ENCODE measurements around the gene DST. TPM values are rescaled to one million over a fixed set of nuclear protein-coding genes. Genes with fewer than 3 reads are reported as not detected.

The DST gene
- total and polyA plus RNA-seq, 8 donors, result 42.4 to 149 (median 72.4) TPM

GRCh38 chr6:56573624-56574023 is 69.1 kb downstream of the DST start:
- DNase-seq (no peak), ATAC-seq (no peak), FAIRE-seq (no peak)
- no peaks in the 10 kb centered on the region for H3K36me3 ChIP-seq
- no peak for TF ChIP-seq CTCF (IDR thresholded peaks at IDR 0.05)
- no peaks in the 10 kb centered on the region for H3K9me3 ChIP-seq
- no peaks in the 10 kb centered on the region for H3K4me1 ChIP-seq
- H3K27me3 ChIP-seq, result no peaks in the 10 kb centered on the region
- H3K27ac ChIP-seq, result no peak overlapping the region
- 6 to 16% methylated on average over 2 of the region's 2 CpGs for WGBS, 2 donors
- intact Hi-C loops (cut with DNase I), result loop anchor here in 1 of 3 donors (10.0 kb wide), 1 partner anchor 219 kb away; no protein-coding TSS in a partner anchor
- no peak overlapping the region for H3K4me3 ChIP-seq

GRCh38 chr6:56572788-56573471 is 69.8 kb downstream of the DST start:
- Histone ChIP-seq H3K27ac (no peak overlapping the region), H3K4me3 (no peak overlapping the region), H3K36me3 (no peaks in the 10 kb centered on the region), H3K4me1 (no peaks in the 10 kb centered on the region), H3K9me3 (no peaks in the 10 kb centered on the region), H3K27me3 (no peaks in the 10 kb centered on the region)
- intact Hi-C loops (cut with DNase I), result loop anchor here in 1 of 3 donors (10.0 kb wide), 1 partner anchor 218 kb away; no protein-coding TSS in a partner anchor
- no peak for ATAC-seq
- FAIRE-seq, result peak; percentile 20
- no peak for TF ChIP-seq CTCF (IDR thresholded peaks at IDR 0.05)
- 53 to 58% methylated on average over 3 of the region's 3 CpGs for WGBS, 2 donors
- no peak for DNase-seq

- intact Hi-C loops (cut with DNase I), result loop anchor here in 1 of 3 donors (10.0 kb wide), 1 partner anchor 217 kb away; no protein-coding TSS in a partner anchor
- DNase-seq (no peak), FAIRE-seq (no peak), ATAC-seq (no peak)
- no peaks in the 10 kb centered on the region for H3K27me3 ChIP-seq
- no peak overlapping the region for H3K27ac ChIP-seq
- TF ChIP-seq CTCF (IDR thresholded peaks at IDR 0.05), result no peak
- no peaks in the 10 kb centered on the region for H3K9me3 ChIP-seq
- no peak overlapping the region for H3K4me3 ChIP-seq
- H3K4me1 ChIP-seq, result no peaks in the 10 kb centered on the region
- 39 to 42% methylated on average over 4 of the region's 4 CpGs for WGBS, 2 donors
- H3K36me3 ChIP-seq, result no peaks in the 10 kb centered on the region
Measured at GRCh38 chr6:56571605-56572004, 71.1 kb downstream of the DST start.

GRCh38 chr6:56570413-56571359 is 72.0 kb downstream of the DST start:
- H3K4me1 ChIP-seq, result no peaks in the 10 kb centered on the region
- ATAC-seq, result peak; percentile 60 to 91 (median 86)
- WGBS, 2 donors, result 43 to 44% methylated on average over 8 of the region's 8 CpGs
- intact Hi-C loops (cut with DNase I), result loop anchor here in 1 of 3 donors (10.0 kb wide), 1 partner anchor 216 kb away; no protein-coding TSS in a partner anchor
- no peaks in the 10 kb centered on the region for H3K9me3 ChIP-seq
- TF ChIP-seq CTCF (IDR thresholded peaks at IDR 0.05), result peak; percentile 20 to 54 (median 35)
- H3K36me3 ChIP-seq, result no peaks in the 10 kb centered on the region
- no peak overlapping the region for H3K27ac ChIP-seq
- no peak overlapping the region for H3K4me3 ChIP-seq
- H3K27me3 ChIP-seq, result no peaks in the 10 kb centered on the region
- peak; percentile 34 for FAIRE-seq
- DNase-seq, result no peak
